GM23248 (cell line): Measurements from ENCODE around the gene DNAH11.

Experiments used
- EZH2 ChIP-seq: fragments of 200-600 bp; sonication (generic); IDR thresholded peaks from 2 replicates; pipeline ENCODE4 v1.6.1; 2018; ENCODE audit warnings: antibody characterized with exemption, mild to moderate bottlenecking; ENCODE audit not compliant: insufficient read depth, poor library complexity, severe bottlenecking
- EZH2phosphoT487 ChIP-seq: fragments of 200-600 bp; sonication (generic); IDR thresholded peaks from 2 replicates; pipeline ENCODE4 v1.6.1; 2018; ENCODE audit warnings: antibody characterized with exemption, moderate library complexity, mild to moderate bottlenecking, low read depth; ENCODE audit not compliant: insufficient read depth

DNA sequence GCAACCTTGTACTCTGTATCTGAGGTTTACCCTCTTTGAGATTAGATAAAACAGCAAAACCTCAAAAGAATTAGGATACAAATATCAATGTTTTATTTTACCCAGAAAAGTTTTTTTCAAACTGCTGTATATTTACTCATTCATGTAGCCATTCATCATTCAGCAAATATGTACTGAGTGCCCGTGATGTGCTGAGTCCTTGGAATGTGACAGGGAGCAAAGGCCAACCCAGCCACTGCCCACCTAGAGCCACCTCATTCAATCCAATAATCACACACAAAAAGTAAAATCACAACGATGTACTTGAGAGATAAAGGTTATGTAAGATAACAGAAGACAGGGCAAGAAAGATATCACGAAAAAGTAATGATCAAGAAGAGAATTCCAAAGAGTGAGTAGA, 215.4 kb downstream of the DNAH11 start:
- no peak for TF ChIP-seq EZH2
- TF ChIP-seq EZH2phosphoT487: no peak
